ENCODE measurements around the gene AGAP1. TPM values are rescaled to one million over a fixed set of nuclear protein-coding genes. Genes with fewer than 3 reads are reported as not detected.

Gene AGAP1
- total RNA-seq, 1 experiment from 2014 or later, result 25.8 TPM

DNA sequence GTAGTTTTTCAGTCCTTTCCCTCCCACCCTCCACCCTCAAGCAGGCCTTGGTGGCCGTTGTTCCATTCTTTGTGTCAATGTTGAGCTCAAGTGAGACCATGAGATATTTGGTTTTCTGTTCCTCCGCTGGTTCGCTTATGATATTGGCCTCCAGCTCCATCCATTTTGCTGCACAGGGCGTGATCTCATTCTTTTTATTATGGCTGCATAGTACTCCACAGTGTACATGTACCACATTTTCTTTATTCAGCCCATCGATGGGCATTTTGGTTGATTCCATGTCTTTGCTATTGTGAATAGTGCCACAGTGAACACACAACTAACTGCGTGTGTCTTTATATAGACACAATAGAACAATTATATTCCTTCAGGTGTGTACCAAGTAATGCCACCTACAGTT is 14.1 kb downstream of the AGAP1 start:
- no peak overlapping the region for H3T11ph ChIP-seq (ENCODE audit: low read length)
- no peak overlapping the region for H2AFZ ChIP-seq (ENCODE audit: low read length)
- DNase-seq, result no peak
- peaks cover 3% of the 10 kb centered on the region for H4K20me1 ChIP-seq (ENCODE audit: control insufficient read depth, insufficient read depth, insufficient read length)
- H3K56ac ChIP-seq (ENCODE audit: insufficient read length, low read depth, low read length), result no peak overlapping the region
- no peak overlapping the region for H3K9ac ChIP-seq (ENCODE audit: extremely low read depth, insufficient read length, low read length)
- no peaks in the 10 kb centered on the region for H3K27me3 Mint-ChIP-seq (ENCODE audit: low read depth)
- no peak overlapping the region for H2BK15ac ChIP-seq (ENCODE audit: low read depth, low read length)
- H4K91ac ChIP-seq (ENCODE audit: insufficient read length, low read depth, low read length), result no peak overlapping the region
- peaks cover 0 to 8% (median 0%) of the 10 kb centered on the region in 3 experiments; a peak in 3 of 7 replicates for H3K36me3 Mint-ChIP-seq (ENCODE audit: insufficient read depth in 1 of 3, low read depth in 3 of 3)
- H2BK120ac ChIP-seq (ENCODE audit: low read depth, low read length, poor library complexity, severe bottlenecking), result no peak overlapping the region
- no peak overlapping the region for H2BK20ac ChIP-seq (ENCODE audit: low read depth, low read length, poor library complexity, severe bottlenecking)
- peaks cover 2% of the 10 kb centered on the region; the same call in 1 of the 2 replicates for H3K27me3 ChIP-seq (ENCODE audit: insufficient read depth, low read length)
- H4K8ac ChIP-seq (replicated peaks; ENCODE audit: insufficient read length, low read depth, low read length), result no peak overlapping the region
- H2AK5ac ChIP-seq (ENCODE audit: insufficient read length, low read length), result no peak overlapping the region
- peaks cover 42% of the 10 kb centered on the region in 2 experiments for H3K4me1 Mint-ChIP-seq
- no CpG with 5 or more reads among the region's 6 CpGs for WGBS (ENCODE audit: extremely low coverage, insufficient read length, low lambda C conversion rate)
- no peak overlapping the region for H3K4ac ChIP-seq (ENCODE audit: low read depth, low read length)
- H3K23me2 ChIP-seq (ENCODE audit: insufficient read length, low read depth, low read length, poor library complexity, severe bottlenecking), result no peaks in the 10 kb centered on the region
- no peak overlapping the region for H3K23ac ChIP-seq (ENCODE audit: insufficient read length, low read depth, low read length)
- no peak overlapping the region for H2BK12ac ChIP-seq (ENCODE audit: insufficient read length, low read depth, low read length)
- no peak overlapping the region for H3K4me3 Mint-ChIP-seq
- H3K9me3 Mint-ChIP-seq, result no peaks in the 10 kb centered on the region
- H3K14ac ChIP-seq (ENCODE audit: insufficient read depth, low read length), result no peak overlapping the region
- peaks cover 4% of the 10 kb centered on the region; the same call in 1 of the 2 replicates for H3K4me1 ChIP-seq (ENCODE audit: insufficient read depth, low read length)
- peaks cover 13% of the 10 kb centered on the region; the same call in 1 of the 2 replicates for H3K79me2 ChIP-seq (ENCODE audit: insufficient read depth, low read length)
- no peaks in the 10 kb centered on the region for H3K9me3 ChIP-seq (ENCODE audit: control insufficient read depth, low read depth, low read length)
- TF ChIP-seq, protein P1, sequence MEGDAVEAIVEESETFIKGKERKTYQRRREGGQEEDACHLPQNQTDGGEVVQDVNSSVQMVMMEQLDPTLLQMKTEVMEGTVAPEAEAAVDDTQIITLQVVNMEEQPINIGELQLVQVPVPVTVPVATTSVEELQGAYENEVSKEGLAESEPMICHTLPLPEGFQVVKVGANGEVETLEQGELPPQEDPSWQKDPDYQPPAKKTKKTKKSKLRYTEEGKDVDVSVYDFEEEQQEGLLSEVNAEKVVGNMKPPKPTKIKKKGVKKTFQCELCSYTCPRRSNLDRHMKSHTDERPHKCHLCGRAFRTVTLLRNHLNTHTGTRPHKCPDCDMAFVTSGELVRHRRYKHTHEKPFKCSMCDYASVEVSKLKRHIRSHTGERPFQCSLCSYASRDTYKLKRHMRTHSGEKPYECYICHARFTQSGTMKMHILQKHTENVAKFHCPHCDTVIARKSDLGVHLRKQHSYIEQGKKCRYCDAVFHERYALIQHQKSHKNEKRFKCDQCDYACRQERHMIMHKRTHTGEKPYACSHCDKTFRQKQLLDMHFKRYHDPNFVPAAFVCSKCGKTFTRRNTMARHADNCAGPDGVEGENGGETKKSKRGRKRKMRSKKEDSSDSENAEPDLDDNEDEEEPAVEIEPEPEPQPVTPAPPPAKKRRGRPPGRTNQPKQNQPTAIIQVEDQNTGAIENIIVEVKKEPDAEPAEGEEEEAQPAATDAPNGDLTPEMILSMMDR (conservative IDR thresholded peaks at IDR 0.05), result no peak
- H3K4me2 ChIP-seq (ENCODE audit: insufficient read depth, insufficient read length, low read length), result no peak overlapping the region
- no peak overlapping the region for H2BK5ac ChIP-seq (ENCODE audit: insufficient read length, low read length)
- H3K27ac Mint-ChIP-seq, result no peak overlapping the region
- no peak overlapping the region for H4K5ac ChIP-seq (ENCODE audit: insufficient read length, low read depth, low read length)
- H3K79me1 ChIP-seq (ENCODE audit: insufficient read depth, low read depth, low read length, poor library complexity, severe bottlenecking), result peaks cover 9% of the 10 kb centered on the region
- H3K18ac ChIP-seq (ENCODE audit: insufficient read length, low read depth, low read length), result no peak overlapping the region
- no peak overlapping the region for H3K27ac ChIP-seq (ENCODE audit: insufficient read length, low read depth, low read length)

Measured in H9 (cell line).